ENCODE measurements around the gene CD2BP2. TPM values are rescaled to one million over a fixed set of nuclear protein-coding genes. Genes with fewer than 3 reads are reported as not detected.
A peak's percentile ranks its signal among the peaks of the same experiment; 100 is the strongest.
"Not testable (repeated sequence)": the region's sequence is repeated elsewhere in the genome, so short reads cannot be mapped to it uniquely, and the experiment has no call there.

The CD2BP2 gene
- total and polyA plus RNA-seq, 4 donors = 10.0 to 15.4 (median 11.7) TPM

- peak; percentile 22 for TF ChIP-seq REST (IDR thresholded peaks at IDR 0.05)
- peak; percentile 2 for TF ChIP-seq YY1 (IDR thresholded peaks at IDR 0.05)
- H3K9me3 ChIP-seq (ENCODE audit: control insufficient read depth in 4 of 4, low read length in 3 of 4); H3K27me3 ChIP-seq (ENCODE audit: control insufficient read depth in 4 of 4, insufficient read depth in 4 of 4, low read length in 3 of 4); H3K36me3 ChIP-seq (ENCODE audit: control insufficient read depth in 4 of 4, insufficient read depth in 3 of 4, low read depth in 1 of 4, low read length in 3 of 4): not testable (repeated sequence)
- peak; percentile 83 for DNase-seq (ENCODE audit: low spot score)
- Histone ChIP-seq H3K4me1 (ENCODE audit: control insufficient read depth in 4 of 4, insufficient read depth in 4 of 4, low read length in 3 of 4) (peaks cover 0 to 12% (median 6%) of the 10 kb centered on the region in 4 donors), H3K4me3 (ENCODE audit: low read depth in 1 of 3, low read length in 3 of 3) (peak overlapping the region; percentile 44 to 57 (median 53)), H3K9ac (ENCODE audit: low read depth in 1 of 2, low read length in 2 of 2) (peak overlapping the region in 1 of 2 donors; percentile 56), H3K27ac (ENCODE audit: low read depth in 1 of 2, low read length in 2 of 2) (peak overlapping the region; percentile 79 to 85)
- WGBS = under 1% methylated on average over 70 of the region's 70 CpGs
These were observed 20.0 kb downstream of the CD2BP2 start for GRCh38 chr16:30335028-30335597.

- DNase-seq (ENCODE audit: low spot score) = peak; percentile 80
- not testable (repeated sequence) for H3K36me3 ChIP-seq (ENCODE audit: control insufficient read depth in 4 of 4, insufficient read depth in 3 of 4, low read depth in 1 of 4, low read length in 3 of 4); H3K27me3 ChIP-seq (ENCODE audit: control insufficient read depth in 4 of 4, insufficient read depth in 4 of 4, low read length in 3 of 4); H3K4me1 ChIP-seq (ENCODE audit: control insufficient read depth in 4 of 4, insufficient read depth in 4 of 4, low read length in 3 of 4); H3K9me3 ChIP-seq (ENCODE audit: control insufficient read depth in 4 of 4, low read length in 3 of 4)
- H3K4me3 ChIP-seq (ENCODE audit: low read depth in 1 of 3, low read length in 3 of 3) = peak overlapping the region in 2 of 3 donors; percentile 52 to 57
- peak in 1 of 2 donors; percentile 3 for TF ChIP-seq HNF4A (conservative IDR thresholded peaks at IDR 0.05)
- H3K9ac ChIP-seq (ENCODE audit: low read depth in 1 of 2, low read length in 2 of 2) = peak overlapping the region in 1 of 2 donors; percentile 22
- WGBS = under 1% methylated on average over 26 of the region's 33 CpGs
- peak overlapping the region; percentile 77 to 79 for H3K27ac ChIP-seq (ENCODE audit: low read depth in 1 of 2, low read length in 2 of 2)
These were observed 20.6 kb downstream of the CD2BP2 start for GRCh38 chr16:30334473-30334989.

DNA sequence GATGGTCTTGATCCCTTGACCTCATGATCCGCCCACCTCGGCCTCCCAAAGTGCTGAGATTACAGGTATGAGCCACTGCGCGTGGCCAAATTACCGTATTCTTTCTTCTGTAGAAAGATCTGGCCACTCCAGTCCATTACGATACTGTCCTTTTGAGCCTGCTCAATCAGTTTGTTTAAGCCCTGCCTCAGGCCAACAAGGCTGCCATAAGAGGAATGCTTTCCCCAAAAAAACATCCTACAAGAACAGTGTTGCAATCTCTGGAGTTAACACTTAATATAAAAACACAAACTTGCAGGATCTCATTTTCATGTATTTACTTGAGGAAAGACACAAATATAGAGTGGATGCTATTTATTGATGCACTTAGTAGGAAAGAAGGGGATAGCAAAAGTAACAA, 30.9 kb downstream of the CD2BP2 start:
- not testable (repeated sequence) for H3K9me3 ChIP-seq (ENCODE audit: control insufficient read depth in 4 of 4, low read length in 3 of 4); H3K27ac ChIP-seq (ENCODE audit: low read depth in 1 of 2, low read length in 2 of 2); H3K9ac ChIP-seq (ENCODE audit: low read depth in 1 of 2, low read length in 2 of 2); H3K4me3 ChIP-seq (ENCODE audit: low read depth in 1 of 3, low read length in 3 of 3); H3K4me1 ChIP-seq (ENCODE audit: control insufficient read depth in 4 of 4, insufficient read depth in 4 of 4, low read length in 3 of 4); H3K36me3 ChIP-seq (ENCODE audit: control insufficient read depth in 4 of 4, insufficient read depth in 3 of 4, low read depth in 1 of 4, low read length in 3 of 4); DNase-seq (ENCODE audit: low spot score); H3K27me3 ChIP-seq (ENCODE audit: control insufficient read depth in 4 of 4, insufficient read depth in 4 of 4, low read length in 3 of 4)
- WGBS = 89% methylated on average over 6 of the region's 6 CpGs

- not testable (repeated sequence) for H3K9ac ChIP-seq (ENCODE audit: low read depth in 1 of 2, low read length in 2 of 2); H3K36me3 ChIP-seq (ENCODE audit: control insufficient read depth in 4 of 4, insufficient read depth in 3 of 4, low read depth in 1 of 4, low read length in 3 of 4); H3K4me1 ChIP-seq (ENCODE audit: control insufficient read depth in 4 of 4, insufficient read depth in 4 of 4, low read length in 3 of 4); H3K27ac ChIP-seq (ENCODE audit: low read depth in 1 of 2, low read length in 2 of 2); H3K4me3 ChIP-seq (ENCODE audit: low read depth in 1 of 3, low read length in 3 of 3); DNase-seq (ENCODE audit: low spot score); H3K9me3 ChIP-seq (ENCODE audit: control insufficient read depth in 4 of 4, low read length in 3 of 4); H3K27me3 ChIP-seq (ENCODE audit: control insufficient read depth in 4 of 4, insufficient read depth in 4 of 4, low read length in 3 of 4)
- WGBS = 80% methylated on average over 2 of the region's 2 CpGs
These were observed 36.5 kb downstream of the CD2BP2 start for GRCh38 chr16:30318647-30319046.

GRCh38 chr16:30310937-30311336, 44.2 kb downstream of the CD2BP2 start:
- H3K27me3 ChIP-seq (ENCODE audit: control insufficient read depth in 4 of 4, insufficient read depth in 4 of 4, low read length in 3 of 4); H3K36me3 ChIP-seq (ENCODE audit: control insufficient read depth in 4 of 4, insufficient read depth in 3 of 4, low read depth in 1 of 4, low read length in 3 of 4); H3K4me3 ChIP-seq (ENCODE audit: low read depth in 1 of 3, low read length in 3 of 3); H3K4me1 ChIP-seq (ENCODE audit: control insufficient read depth in 4 of 4, insufficient read depth in 4 of 4, low read length in 3 of 4); DNase-seq (ENCODE audit: low spot score); H3K27ac ChIP-seq (ENCODE audit: low read depth in 1 of 2, low read length in 2 of 2); H3K9ac ChIP-seq (ENCODE audit: low read depth in 1 of 2, low read length in 2 of 2); H3K9me3 ChIP-seq (ENCODE audit: control insufficient read depth in 4 of 4, low read length in 3 of 4): not testable (repeated sequence)
- WGBS = 81% methylated on average over 3 of the region's 4 CpGs

DNA sequence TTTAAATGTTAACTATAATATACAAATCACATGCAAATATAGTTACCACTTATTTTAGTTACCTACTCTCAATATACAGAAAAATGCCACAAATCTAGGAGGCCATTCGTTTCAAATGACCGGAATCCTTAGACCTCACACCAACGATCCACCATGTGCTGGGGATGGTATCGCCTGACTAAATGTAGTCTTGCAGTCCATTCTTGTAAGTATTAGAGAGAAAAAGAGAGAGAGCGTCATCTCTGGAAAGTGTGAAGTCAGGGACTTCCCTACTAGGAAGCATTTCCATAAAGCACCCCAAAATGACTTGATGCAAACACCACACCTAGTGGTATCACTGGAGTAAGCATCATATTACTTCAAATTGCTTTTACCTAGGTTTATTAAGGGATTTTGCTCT, 45.9 kb downstream of the CD2BP2 start:
- H3K4me3 ChIP-seq (ENCODE audit: low read depth in 1 of 3, low read length in 3 of 3); H3K4me1 ChIP-seq (ENCODE audit: control insufficient read depth in 4 of 4, insufficient read depth in 4 of 4, low read length in 3 of 4); H3K9ac ChIP-seq (ENCODE audit: low read depth in 1 of 2, low read length in 2 of 2); H3K9me3 ChIP-seq (ENCODE audit: control insufficient read depth in 4 of 4, low read length in 3 of 4); H3K27me3 ChIP-seq (ENCODE audit: control insufficient read depth in 4 of 4, insufficient read depth in 4 of 4, low read length in 3 of 4); DNase-seq (ENCODE audit: low spot score); H3K36me3 ChIP-seq (ENCODE audit: control insufficient read depth in 4 of 4, insufficient read depth in 3 of 4, low read depth in 1 of 4, low read length in 3 of 4); H3K27ac ChIP-seq (ENCODE audit: low read depth in 1 of 2, low read length in 2 of 2): not testable (repeated sequence)
- 92% methylated on average over 5 of the region's 5 CpGs for WGBS

Measured in liver (tissue), 9 donors.